ENCODE results near the gene GPX4. TPM values are rescaled to one million over a fixed set of nuclear protein-coding genes. Genes with fewer than 3 reads are reported as not detected.

The GPX4 gene
- total and polyA plus RNA-seq, 2 of the 13 experiments (the other 11 are each of a cell fraction or from before 2014, with no cell fraction given): 535 to 613 TPM

- Histone ChIP-seq H3K4me2 (ENCODE audit: low read depth, low read length) (peak within 1 kb of the TSS; percentile 86), H2AFZ (ENCODE audit: low read length) (no peak within 1 kb of the TSS), H3K27ac (ENCODE audit: extremely low read length, insufficient read depth, low read length) (no peak within 1 kb of the TSS), H3K9ac (ENCODE audit: insufficient read depth, low read depth, low read length) (peak within 1 kb of the TSS; percentile 54; the same call in 1 of the 2 replicates), H3K36me3 (replicated peaks in 1 of 2; ENCODE audit: control insufficient read depth in 1 of 2, insufficient read depth in 2 of 2, low read length in 2 of 2) (no peaks in the 10 kb centered on the region), H3K4me3 (replicated peaks in 1 of 3; ENCODE audit: insufficient read depth in 1 of 3, low read depth in 2 of 3, low read length in 3 of 3) (peak within 1 kb of the TSS; percentile 71 to 78 (median 77)), H3K27me3 (ENCODE audit: control insufficient read depth in 1 of 2, insufficient read depth in 2 of 2, low read length in 2 of 2) (no peaks in the 10 kb centered on the region), H3K79me2 (ENCODE audit: insufficient read depth, low read length) (no peaks in the 10 kb centered on the region), H3K9me3 (ENCODE audit: low read length) (no peaks in the 10 kb centered on the region), H4K20me1 (ENCODE audit: insufficient read depth, low read length) (no peaks in the 10 kb centered on the region), H3K4me1 (ENCODE audit: insufficient read depth, low read length) (peaks cover 37% of the 10 kb centered on the region)
- POLR2A ChIA-PET: interaction anchor here (0.6 to 2.7 kb wide), 14 partner anchors 9 to 202 kb away, joined by 3 to 9 read pairs (median 4); partner anchors contain the start of genes CIRBP, CNN2, GPX4 and RNU6-2
- CTCF ChIA-PET (ENCODE audit: low intra/inter-chr PET ratio, low total read pairs): no interaction called here
- intact Hi-C loops (cut with micrococcal nuclease; ENCODE audit: unreplicated experiment): no loop called here
- in situ Hi-C loops (cut with HindIII; ENCODE audit: extremely low pct_ligation_motif_present, low pct_unique_long_range_greater_than_20kb): loop anchor here (5.0 kb wide), 1 partner anchor 35 kb away; the partner anchor contains the start of gene GPX4
- FAIRE-seq (no peak), DNase-seq (ENCODE audit: low spot score) (no peak), ATAC-seq (peak; percentile 30)
- WGBS (ENCODE audit: low lambda C conversion rate): 0% methylated on average over 3 of the region's 61 CpGs
- no TSS peak for BruUV-seq (replicated peaks)
- TF ChIP-seq MBD4 (IDR thresholded peaks at IDR 0.05; ENCODE audit: borderline replicate concordance, low read length) (no peak), KDM1A (CRISPR knock-in tag; IDR thresholded peaks at IDR 0.05) (0 out of 2 replicates have a peak, but pooled peaks have one; percentile 57), NAIF1 (CRISPR knock-in tag; IDR thresholded peaks at IDR 0.05; ENCODE audit: borderline replicate concordance) (no peak), MXD3 (CRISPR knock-in tag; IDR thresholded peaks at IDR 0.05) (peak; percentile 11; the same call in 1 of the 2 replicates), TSC22D2 (CRISPR knock-in tag; IDR thresholded peaks at IDR 0.05; ENCODE audit: borderline replicate concordance) (no peak), SKI (IDR thresholded peaks at IDR 0.05; ENCODE audit: partially characterized antibody) (no peak), ZNF546 (CRISPR knock-in tag; conservative IDR thresholded peaks at IDR 0.05) (peak; percentile 53; the same call in 1 of the 2 replicates), TCF12 (IDR thresholded peaks at IDR 0.05) (no peak), TCF12 (CRISPR knock-in tag; IDR thresholded peaks at IDR 0.05) (no peak), SMARCC2 (IDR thresholded peaks at IDR 0.05) (no peak), NBN (conservative IDR thresholded peaks at IDR 0.05) (no peak), ETV5 (CRISPR knock-in tag; IDR thresholded peaks at IDR 0.05; ENCODE audit: borderline replicate concordance) (0 out of 2 replicates have a peak, but pooled peaks have one; percentile 13), SNAPC4 (CRISPR knock-in tag; IDR thresholded peaks at IDR 0.05) (no peak), ELF3 (CRISPR knock-in tag; IDR thresholded peaks at IDR 0.05) (peak; percentile 72; the same call in 1 of the 2 replicates), ZNF556 (CRISPR knock-in tag; IDR thresholded peaks at IDR 0.05; ENCODE audit: borderline replicate concordance) (0 out of 2 replicates have a peak, but pooled peaks have one; percentile 56), PITX1 (CRISPR knock-in tag; IDR thresholded peaks at IDR 0.05) (no peak), YEATS2 (CRISPR knock-in tag; IDR thresholded peaks at IDR 0.05; ENCODE audit: borderline replicate concordance) (no peak), NONO (IDR thresholded peaks at IDR 0.05) (no peak), NONO (CRISPR knock-in tag; conservative IDR thresholded peaks at IDR 0.05) (0 out of 2 replicates have a peak, but pooled peaks have one; percentile 30), ZNF777 (CRISPR knock-in tag; IDR thresholded peaks at IDR 0.05) (peak; percentile 24; the same call in 1 of the 2 replicates), ZMYM4 (CRISPR knock-in tag; IDR thresholded peaks at IDR 0.05) (0 out of 2 replicates have a peak, but pooled peaks have one; percentile 4), KDM5B (CRISPR knock-in tag; IDR thresholded peaks at IDR 0.05; ENCODE audit: borderline replicate concordance) (peak; percentile 46; the same call in 1 of the 2 replicates)
Observed at GRCh38 chr19:1066748-1067340, 37.0 kb upstream of the GPX4 start, which contains the start of gene ARHGAP45. Gene ARHGAP45, plus strand, starts transcription at chr19:1067167. Its CDS starts 239 bp downstream, at chr19:1067406.
